Measurements from ENCODE around the gene PRKN.
A peak's percentile ranks its signal among the peaks of the same experiment; 100 is the strongest.

The PRKN gene

GRCh38 chr6:161445021-161445799, 1282.4 kb downstream of the PRKN start:
- no peak for DNase-seq (ENCODE audit: low read depth)

DNA sequence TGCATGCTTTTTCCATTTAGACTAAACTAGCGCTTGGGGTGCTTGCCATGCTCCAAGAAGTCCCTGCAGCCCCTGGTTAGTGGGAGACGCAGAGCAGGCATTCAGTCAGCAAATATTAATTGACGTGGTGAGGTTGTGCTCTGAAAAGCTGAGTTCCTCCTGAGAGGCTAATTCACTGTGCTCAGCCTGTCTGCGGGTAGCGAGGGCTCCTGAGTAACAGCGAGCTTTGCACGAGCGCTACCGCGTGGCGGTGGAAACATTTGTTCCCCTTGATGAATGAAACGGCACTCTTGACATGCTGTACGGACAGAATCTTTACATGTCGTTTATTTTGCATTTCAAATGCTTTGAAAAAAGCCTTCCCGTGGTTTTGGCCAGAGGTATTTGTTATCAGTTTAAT, 1283.1 kb downstream of the PRKN start:
- DNase-seq (ENCODE audit: low read depth) = no peak

- no peak for DNase-seq (ENCODE audit: low read depth)
Observed at GRCh38 chr6:161443848-161444247, 1283.7 kb downstream of the PRKN start.

DNA sequence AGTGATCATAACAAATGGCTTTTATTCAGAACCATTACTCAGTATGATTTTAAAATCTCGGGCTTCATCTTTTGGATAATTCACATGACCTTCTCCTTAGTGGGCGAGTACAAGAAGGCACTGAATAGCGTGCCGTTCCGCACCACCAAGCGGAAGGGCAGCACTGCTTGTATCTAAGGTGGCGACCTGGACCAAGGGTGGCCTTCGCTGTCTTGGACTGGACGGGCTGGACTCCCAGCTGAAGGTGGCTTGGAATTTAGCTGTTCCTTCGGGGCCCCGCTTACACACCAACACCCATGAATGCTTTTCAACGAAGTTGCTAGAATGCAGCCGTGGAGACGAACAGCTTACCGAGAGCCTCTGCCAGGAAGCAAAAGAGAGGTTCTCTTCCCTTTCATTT, 1285.1 kb downstream of the PRKN start:
- DNase-seq (ENCODE audit: low read depth) = no peak

DNA sequence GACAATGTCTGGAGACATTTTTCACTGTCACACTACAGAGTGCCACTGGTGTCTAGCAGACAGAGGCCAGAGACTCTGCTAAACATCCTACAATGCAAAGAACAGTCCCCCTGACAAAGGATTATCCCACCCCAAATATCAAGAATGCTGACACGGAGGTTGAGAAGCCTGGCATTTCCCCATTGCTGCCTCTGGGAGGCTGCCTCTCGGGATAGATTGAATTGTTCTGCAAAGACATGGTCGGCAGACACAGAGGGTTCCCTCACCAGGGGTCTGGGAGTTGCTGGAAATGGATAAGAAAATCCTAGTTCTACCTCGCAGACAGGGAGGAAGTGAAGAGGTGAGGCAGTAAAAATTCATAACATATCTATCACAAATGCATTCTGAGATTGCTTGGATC, 1287.3 kb downstream of the PRKN start:
- DNase-seq (ENCODE audit: low read depth) = no peak

- no peak for DNase-seq (ENCODE audit: low read depth)
Observed at GRCh38 chr6:161439093-161439492, 1288.5 kb downstream of the PRKN start.

- no peak for DNase-seq (ENCODE audit: low read depth)
Observed at GRCh38 chr6:161438430-161439030, 1289.0 kb downstream of the PRKN start.

DNA sequence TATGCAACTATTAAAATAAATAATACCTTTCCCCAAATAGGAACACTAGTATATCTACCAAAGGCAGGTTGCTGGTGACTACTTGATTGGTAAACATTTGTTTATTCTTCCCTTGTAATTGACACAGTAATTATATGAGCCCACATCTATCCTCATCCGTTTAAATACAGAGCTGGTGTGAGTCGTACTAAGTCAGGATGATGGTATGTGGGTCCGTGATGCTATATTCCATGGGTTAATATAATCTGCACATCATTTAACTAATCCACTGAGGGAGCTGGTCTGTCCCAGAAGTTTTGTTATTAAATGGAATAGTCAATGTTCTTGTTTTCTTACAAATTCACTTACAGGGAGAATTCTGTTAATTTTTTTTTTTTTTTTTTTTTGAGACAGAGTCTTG, 1289.7 kb downstream of the PRKN start:
- DNase-seq (ENCODE audit: low read depth) = no peak

DNA sequence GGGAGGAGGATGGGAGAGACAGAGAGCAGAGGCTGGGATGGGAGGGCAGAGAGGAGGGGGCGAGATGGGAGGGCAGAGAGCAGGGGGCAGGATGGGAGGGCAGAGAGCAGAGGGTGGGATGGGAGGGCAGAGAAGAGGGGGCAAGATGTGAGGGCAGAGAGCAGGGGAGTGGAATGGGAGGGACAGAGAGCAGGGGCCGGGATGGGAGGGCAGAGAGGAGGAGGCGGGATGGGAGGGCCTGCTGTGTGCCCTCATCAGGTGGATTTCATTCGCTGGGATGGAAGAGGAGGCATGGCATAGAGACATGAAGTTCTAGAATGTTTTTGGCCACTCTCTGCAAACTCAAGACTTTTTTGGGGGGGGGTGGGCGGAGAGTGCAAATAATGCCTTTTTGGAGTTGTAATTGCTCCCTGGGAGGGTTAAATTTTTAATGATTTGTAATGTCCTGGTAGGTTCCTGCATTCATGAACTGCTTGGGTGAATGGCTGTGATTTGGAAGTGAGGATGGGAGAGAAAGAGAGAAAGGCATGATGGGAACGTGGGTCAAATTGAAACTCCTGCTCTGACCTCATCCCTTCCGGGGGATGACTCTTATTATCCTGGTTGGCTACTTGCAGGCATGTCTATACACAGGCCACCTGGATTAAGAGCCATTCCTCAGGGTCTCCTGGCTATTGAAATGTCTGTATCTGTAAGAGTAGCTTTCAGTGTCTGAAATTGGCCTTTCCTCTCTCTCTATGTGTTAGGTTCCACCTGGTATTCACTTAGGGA, 1291.3 kb downstream of the PRKN start:
- no peak for DNase-seq (ENCODE audit: low read depth)

GRCh38 chr6:161435748-161436070, 1291.9 kb downstream of the PRKN start:
- DNase-seq (ENCODE audit: low read depth) = no peak

DNA sequence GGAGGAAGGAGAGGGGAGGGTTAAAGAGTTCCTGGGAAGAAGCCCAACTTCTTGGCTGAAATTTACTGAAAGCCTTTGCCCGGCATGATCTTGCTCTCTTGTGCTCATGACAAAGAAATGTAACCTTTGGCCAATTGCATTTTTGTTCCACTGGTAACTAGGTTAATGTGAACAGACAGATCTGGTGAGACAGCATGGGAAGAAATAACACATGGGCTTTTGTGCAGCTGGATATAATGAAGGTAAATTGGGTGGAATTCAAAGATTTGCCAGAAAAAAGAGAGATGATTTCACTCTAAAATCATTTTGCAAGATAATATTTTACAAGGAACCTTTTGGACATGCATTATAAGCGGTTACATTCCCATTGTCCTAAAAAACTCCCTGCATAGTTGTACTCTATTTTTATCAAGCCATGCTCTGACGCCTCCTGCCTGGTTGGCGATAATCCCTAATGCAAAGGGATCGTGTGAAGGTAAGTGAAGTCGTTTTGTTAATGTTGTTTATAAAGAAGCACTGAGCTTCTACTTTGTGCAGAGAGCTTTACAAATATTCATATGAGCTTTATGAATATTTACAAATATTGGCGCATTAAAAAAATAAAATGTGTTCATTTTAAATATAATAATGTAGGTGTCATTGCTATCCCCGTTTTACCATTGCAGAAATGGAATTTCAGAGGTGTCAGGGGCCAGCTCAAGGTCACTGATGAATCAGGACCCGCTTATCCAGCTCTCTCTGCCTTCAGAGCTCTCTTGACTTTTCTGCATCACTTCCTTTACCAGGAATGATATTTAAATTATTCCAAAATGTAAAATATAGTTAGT, 1292.4 kb downstream of the PRKN start:
- no peak for DNase-seq (ENCODE audit: low read depth)

- no peak for DNase-seq (ENCODE audit: low read depth)
Observed at GRCh38 chr6:161434350-161434749, 1293.2 kb downstream of the PRKN start.

- DNase-seq (ENCODE audit: low read depth) = no peak
Observed at GRCh38 chr6:161432546-161432945, 1295.0 kb downstream of the PRKN start.

DNA sequence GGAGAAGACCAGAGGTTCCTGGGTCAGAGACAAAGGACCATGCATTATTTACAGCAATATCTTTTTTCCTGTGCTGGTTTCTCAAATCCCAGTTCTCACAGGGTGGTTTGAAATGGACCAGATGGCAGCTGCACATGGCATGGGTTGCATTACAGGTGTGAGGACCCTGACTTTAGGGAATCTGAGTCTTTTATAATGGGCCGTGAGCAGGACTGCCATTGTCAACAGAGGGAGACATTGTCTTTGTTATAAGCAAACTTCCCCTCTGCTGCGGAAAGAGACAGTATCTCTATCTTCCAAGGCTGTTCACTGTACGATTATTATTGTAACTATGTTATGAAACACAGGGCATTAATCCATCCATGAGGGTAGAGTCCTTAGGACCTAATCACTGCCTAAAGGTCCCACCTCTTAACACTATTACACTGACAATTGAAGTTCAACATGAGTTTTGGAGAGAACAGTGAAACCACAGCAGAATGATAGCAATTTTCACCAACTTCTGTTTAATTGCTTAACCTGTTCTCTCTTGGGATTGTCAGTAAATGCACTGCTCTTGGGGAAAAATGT, 1297.6 kb downstream of the PRKN start:
- DNase-seq (ENCODE audit: low read depth) = no peak

GRCh38 chr6:161424421-161424820, 1303.1 kb downstream of the PRKN start:
- DNase-seq (ENCODE audit: low read depth) = no peak

- no peak for DNase-seq (ENCODE audit: low read depth)
Observed at GRCh38 chr6:161422710-161423680, 1304.6 kb downstream of the PRKN start.

DNA sequence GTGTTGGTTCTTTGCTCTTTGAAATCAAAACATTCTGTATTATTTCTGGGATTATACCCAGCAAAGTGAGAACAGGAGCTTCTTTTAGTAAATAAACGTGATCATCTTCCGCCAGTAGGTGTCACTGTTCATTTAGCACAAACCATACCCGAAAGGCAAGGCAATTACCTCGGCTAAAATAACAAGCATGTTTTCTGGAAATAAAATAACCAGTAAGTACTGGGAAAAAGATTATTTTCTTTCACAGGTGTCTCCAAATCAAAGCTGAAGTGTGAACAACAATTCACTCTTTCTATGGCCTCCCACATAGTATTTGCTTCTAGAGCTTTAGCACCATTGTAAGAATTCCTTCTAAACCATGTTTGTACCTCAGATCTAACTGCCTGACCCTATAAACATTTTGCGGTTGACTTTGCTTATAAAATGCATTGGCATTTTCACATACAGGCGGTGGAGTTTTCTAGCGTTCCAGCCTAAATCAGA, 1309.1 kb downstream of the PRKN start:
- peak; percentile 14 for DNase-seq (ENCODE audit: low read depth)

GRCh38 chr6:161417717-161418462, 1309.7 kb downstream of the PRKN start:
- DNase-seq (ENCODE audit: low read depth) = no peak

DNA sequence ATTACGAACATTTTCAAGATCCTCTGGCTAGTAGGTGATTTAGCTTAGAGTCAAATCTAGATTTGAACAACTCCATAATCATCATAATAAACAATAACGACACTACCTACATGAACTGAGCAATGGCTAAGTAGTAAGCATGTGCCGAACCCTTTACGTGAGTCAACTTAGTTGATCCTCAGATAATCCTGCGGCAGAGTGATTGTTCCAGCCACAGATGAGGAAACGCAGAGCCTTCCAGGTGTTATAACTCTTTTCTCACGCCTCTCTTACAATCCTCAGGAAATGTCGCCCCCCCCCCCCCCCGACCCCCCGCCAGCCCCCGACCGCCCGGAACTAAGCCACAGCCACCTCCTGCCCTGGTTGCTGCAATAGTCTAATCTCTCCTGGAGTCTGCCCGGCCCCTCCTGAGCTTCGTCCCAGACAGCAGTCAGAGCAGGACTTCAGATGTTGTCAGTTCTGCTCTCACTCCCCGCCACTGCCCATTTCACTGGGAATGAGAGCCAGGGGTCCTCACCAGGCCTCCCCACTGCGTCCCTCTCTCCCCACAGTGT, 1312.2 kb downstream of the PRKN start:
- no peak for DNase-seq (ENCODE audit: low read depth)

DNA sequence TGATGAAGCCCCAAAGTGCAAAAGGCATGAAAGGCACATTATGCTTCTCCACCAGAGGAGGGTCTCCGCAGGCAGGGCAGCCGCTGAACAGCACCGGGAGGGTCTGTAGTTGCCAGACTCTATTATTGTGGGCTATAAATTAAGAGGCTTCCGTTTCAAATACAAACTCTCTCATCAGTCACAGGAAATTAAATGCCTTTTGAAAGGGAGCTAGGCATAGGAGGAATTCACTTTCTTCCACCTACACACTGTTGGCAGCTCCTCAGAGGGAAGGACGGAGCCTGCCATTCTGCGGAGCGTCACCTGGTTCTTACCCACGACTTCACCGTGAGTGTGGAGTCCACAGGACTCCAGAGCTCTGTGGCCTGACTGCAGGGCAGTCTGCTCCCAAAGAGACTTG, 1312.9 kb downstream of the PRKN start:
- DNase-seq (ENCODE audit: low read depth) = no peak

Data from CMK (cell line).